T-cell (primary cell): ENCODE results near the gene HECW1. TPM values are rescaled to one million over a fixed set of nuclear protein-coding genes. Genes with fewer than 3 reads are reported as not detected.

Source experiments
- ATAC-seq, 4 experiments: fragments of 200-7000 bp in 3 of 4; fragments of 150-1000 bp in 1 of 4; cut with Tn5 transposase; replicated peaks in 1 of 4; 1 replicate in 3 of 4; 2 replicates in 1 of 4; pipeline ENCODE4 v1.10.0; 2021; ENCODE audit warnings: moderate library complexity in 3 of 4, mild to moderate bottlenecking in 2 of 4, moderate number of reproducible peaks in 1 of 4
- CTCF ChIA-PET, 2 donors: fragments of 300-600 bp; sonication (Branson Sonifier 250); formaldehyde crosslinking; loops; one replicate each; lab custom pipeline; 2022; ENCODE audit warnings: antibody characterized with exemption in 2 of 2; lab: Charles Lee
- POLR2A ChIA-PET, 2 donors: fragments of 300-600 bp; sonication (Branson Sonifier 250); formaldehyde crosslinking; loops; one replicate each; lab custom pipeline; 2022; ENCODE audit warnings: antibody characterized with exemption in 2 of 2; lab: Charles Lee
- DNase-seq, 35 experiments: peaks; one replicate each; pipeline versions ENCODE4 v3.0.0 to v3.0.0-alpha.2; 2013 to 2023
- H3K27ac ChIP-seq: one replicate; pipeline ENCODE4 v1.5.1; 2013; ENCODE audit warnings: low read length
- H3K27me3 ChIP-seq, 2 experiments: replicated peaks in 1 of 2; 1 replicate in 1 of 2; 2 replicates in 1 of 2; pipeline versions ENCODE4 v1.6.1 to v1.7.0; 2013; ENCODE audit warnings: low read length in 1 of 2, mixed read lengths in 1 of 2; ENCODE audit not compliant: control insufficient read depth in 2 of 2, insufficient read depth in 2 of 2; ENCODE audit errors: extremely low read depth in 1 of 2
- H3K36me3 ChIP-seq, 2 donors: 1 replicate in 1 of 2; 2 replicates in 1 of 2; pipeline versions ENCODE4 v1.6.1 to v1.7.0; 2013; ENCODE audit warnings: low read length in 1 of 2; ENCODE audit not compliant: control insufficient read depth in 2 of 2, insufficient read depth in 1 of 2; ENCODE audit errors: extremely low read depth in 1 of 2
- H3K4me1 ChIP-seq, 2 experiments: 1 replicate in 1 of 2; 2 replicates in 1 of 2; pipeline versions ENCODE4 v1.6.1 to v1.7.0; 2013; ENCODE audit warnings: low read length in 2 of 2, mixed read lengths in 1 of 2; ENCODE audit not compliant: insufficient read depth in 2 of 2, control insufficient read depth in 1 of 2; ENCODE audit errors: extremely low read depth in 1 of 2
- H3K4me3 ChIP-seq, 2 donors: 1 replicate in 1 of 2; 2 replicates in 1 of 2; pipeline versions ENCODE4 v1.5.1 to v1.7.0; 2013; ENCODE audit warnings: mild to moderate bottlenecking in 2 of 2, low read length in 1 of 2, moderate library complexity in 1 of 2; ENCODE audit not compliant: control insufficient read depth in 1 of 2; ENCODE audit errors: extremely low read depth in 1 of 2
- H3K9me3 ChIP-seq: 2 replicates; pipeline ENCODE4 v1.7.0; 2013
- H3K27ac Mint-ChIP-seq, 2 donors: one replicate each; pipeline ENCODE4 v1.8.0; 2020 to 2021; ENCODE audit warnings: mild to moderate bottlenecking in 2 of 2, mixed read lengths in 2 of 2
- H3K27me3 Mint-ChIP-seq, 2 donors: one replicate each; pipeline ENCODE4 v1.8.0; 2021 to 2022; ENCODE audit warnings: mixed read lengths in 2 of 2
- H3K36me3 Mint-ChIP-seq: one replicate; pipeline ENCODE4 v1.8.0; 2021; ENCODE audit warnings: mixed read lengths
- H3K4me1 Mint-ChIP-seq, 3 donors: one replicate each; pipeline ENCODE4 v1.8.0; 2020 to 2022; ENCODE audit warnings: mixed read lengths in 3 of 3, mild to moderate bottlenecking in 1 of 3
- H3K4me3 Mint-ChIP-seq, 3 donors: one replicate each; pipeline ENCODE4 v1.8.0; 2020 to 2022; ENCODE audit warnings: mild to moderate bottlenecking in 3 of 3, mixed read lengths in 3 of 3, moderate library complexity in 3 of 3
- H3K9me3 Mint-ChIP-seq, 3 donors: one replicate each; pipeline ENCODE4 v1.8.0; 2020 to 2022; ENCODE audit warnings: mixed read lengths in 3 of 3
- WGBS: methylation state at CpG from one replicate; pipeline ENCODE4 v1.1.5; 2013; ENCODE audit warnings: missing lambda C conversion rate; ENCODE audit not compliant: insufficient coverage; 5-methylcytosine and 5-hydroxymethylcytosine counted together
- total RNA-seq, 35 experiments: library from RNA in 6 of 35; stranded (reverse) in 6 of 35; fragments of 120-200 nt in 1 of 35; gene quantifications; one replicate each; pipeline versions ENCODE4 v1.2.1 to v1.2.4 and lab custom pipeline; 2013 to 2026

Gene HECW1
- total RNA-seq, 5 donors from 2014 or later (not counting 1 experiment from before 2014, with no cell fraction given) = not detected

DNA sequence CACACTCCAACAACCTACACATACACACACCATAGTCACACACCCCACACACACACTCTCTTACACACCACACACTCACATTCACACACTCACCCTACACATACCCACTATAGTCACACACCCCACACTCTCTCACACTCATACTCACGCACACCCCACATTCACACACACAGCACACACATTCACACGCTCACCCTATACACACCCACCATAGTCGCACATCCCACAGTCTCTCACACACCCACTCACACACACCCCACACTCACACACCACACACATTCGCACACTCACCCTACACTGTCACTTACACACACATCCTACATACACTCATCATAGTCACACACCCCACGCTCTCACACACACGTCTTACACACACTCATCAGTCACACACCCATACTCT is 85.6 kb downstream of the HECW1 start:
- CTCF ChIA-PET = no interaction called here
- Histone ChIP-seq H3K27ac (no peak overlapping the region), H3K27me3 (peaks cover 3 to 23% of the 10 kb centered on the region in 2 experiments), H3K4me1 (no peaks in the 10 kb centered on the region), H3K9me3 (no peaks in the 10 kb centered on the region), H3K36me3 (no peaks in the 10 kb centered on the region), H3K4me3 (no peak overlapping the region)
- Mint-ChIP-seq H3K4me3 (no peak overlapping the region), H3K36me3 (no peaks in the 10 kb centered on the region), H3K4me1 (no peaks in the 10 kb centered on the region), H3K9me3 (no peaks in the 10 kb centered on the region), H3K27ac (no peak overlapping the region), H3K27me3 (peaks cover 18 to 20% of the 10 kb centered on the region in 2 donors)
- DNase-seq (no peak), ATAC-seq (peak in 1 of 4 experiments; percentile 6)
- POLR2A ChIA-PET = no interaction called here
- 86% methylated on average over 6 of the region's 6 CpGs for WGBS

DNA sequence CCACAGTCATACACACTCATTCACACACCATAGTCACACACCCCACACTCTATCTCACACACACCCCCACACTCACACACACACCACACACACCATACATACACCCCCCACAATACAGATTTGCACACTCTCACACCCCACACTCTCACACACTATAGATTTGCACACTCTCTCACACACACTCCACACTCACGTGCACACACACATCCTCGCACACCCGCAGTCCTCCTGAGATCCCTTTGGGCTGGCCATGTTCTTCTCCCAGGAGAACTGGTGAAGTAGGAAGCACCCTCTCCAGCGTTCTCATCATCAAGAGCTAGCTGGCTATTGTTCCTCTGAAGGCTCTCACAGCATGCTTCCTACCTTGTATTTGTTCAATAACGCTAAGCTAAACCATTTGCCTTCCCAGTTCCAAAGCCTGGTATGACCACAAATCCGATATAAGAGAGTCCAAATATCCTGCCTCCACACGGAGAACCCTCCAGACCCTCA is 86.2 kb downstream of the HECW1 start:
- H3K27ac ChIP-seq = no peak overlapping the region
- H3K27ac Mint-ChIP-seq = no peak overlapping the region
- no peak overlapping the region for H3K4me3 Mint-ChIP-seq
- H3K9me3 ChIP-seq = no peaks in the 10 kb centered on the region
- no peaks in the 10 kb centered on the region for H3K4me1 ChIP-seq
- H3K9me3 Mint-ChIP-seq = no peaks in the 10 kb centered on the region
- H3K36me3 ChIP-seq = no peaks in the 10 kb centered on the region
- no peaks in the 10 kb centered on the region for H3K4me1 Mint-ChIP-seq
- H3K4me3 ChIP-seq = no peak overlapping the region
- CTCF ChIA-PET = interaction anchor here in 1 of 2 donors (0.5 kb wide), 1 partner anchor 21 kb away, joined by 3 read pairs; no protein-coding TSS in a partner anchor
- 73% methylated on average over 7 of the region's 7 CpGs for WGBS
- POLR2A ChIA-PET = no interaction called here
- peaks cover 18 to 20% of the 10 kb centered on the region in 2 donors for H3K27me3 Mint-ChIP-seq
- DNase-seq = no peak
- H3K36me3 Mint-ChIP-seq = no peaks in the 10 kb centered on the region
- no peak for ATAC-seq
- H3K27me3 ChIP-seq = peaks cover 3 to 20% of the 10 kb centered on the region in 2 experiments

DNA sequence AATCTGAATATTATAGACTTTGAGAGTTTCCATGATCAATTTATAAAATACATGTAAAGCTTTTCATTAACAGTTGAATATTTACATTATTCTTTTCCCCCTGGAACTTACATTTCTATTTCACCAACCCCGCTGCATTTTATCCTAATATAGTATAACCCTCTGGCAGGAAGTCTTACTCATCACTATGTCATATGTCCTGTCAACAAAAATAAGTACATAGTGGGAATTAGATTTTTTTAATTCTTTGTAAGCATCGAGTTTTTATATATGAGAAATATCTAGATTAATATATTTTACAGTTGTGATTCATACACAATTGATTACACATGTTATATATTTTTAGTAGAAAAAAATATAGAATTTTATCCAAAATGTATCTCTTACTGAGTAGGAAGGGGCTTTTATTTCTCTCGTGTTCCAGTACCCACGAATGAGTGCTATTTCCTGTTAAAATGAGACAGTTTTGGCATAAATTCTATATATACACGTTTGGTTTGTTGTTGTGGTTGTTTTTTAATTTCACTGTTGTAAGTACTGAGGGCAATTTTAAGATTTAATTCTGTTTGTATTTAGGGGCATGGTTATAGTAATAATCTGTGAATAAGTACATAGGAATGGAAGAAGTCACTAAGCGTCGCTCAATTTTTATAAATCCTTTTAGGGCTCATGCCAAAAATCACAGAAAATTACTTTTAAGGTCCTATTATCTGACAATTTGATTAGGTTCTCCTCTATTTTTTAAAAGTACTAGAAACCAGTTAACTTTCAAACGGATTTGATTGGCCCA is 87.1 kb downstream of the HECW1 start:
- H3K4me1 ChIP-seq = no peaks in the 10 kb centered on the region
- Mint-ChIP-seq H3K27ac (no peak overlapping the region), H3K36me3 (no peaks in the 10 kb centered on the region), H3K4me3 (no peak overlapping the region), H3K27me3 (peaks cover 18 to 20% of the 10 kb centered on the region in 2 donors), H3K9me3 (no peaks in the 10 kb centered on the region), H3K4me1 (no peaks in the 10 kb centered on the region)
- no peak overlapping the region for H3K27ac ChIP-seq
- H3K4me3 ChIP-seq = no peak overlapping the region
- ChIA-PET POLR2A (no interaction called here), CTCF (interaction anchor here in 1 of 2 donors (0.5 kb wide), 1 partner anchor 22 kb away, joined by 3 read pairs; no protein-coding TSS in a partner anchor)
- WGBS = no CpG with 5 or more reads among the region's 8 CpGs
- peaks cover 3 to 20% of the 10 kb centered on the region in 2 experiments for H3K27me3 ChIP-seq
- no peaks in the 10 kb centered on the region for H3K36me3 ChIP-seq
- no peak for DNase-seq
- H3K9me3 ChIP-seq = no peaks in the 10 kb centered on the region
- no peak for ATAC-seq

DNA sequence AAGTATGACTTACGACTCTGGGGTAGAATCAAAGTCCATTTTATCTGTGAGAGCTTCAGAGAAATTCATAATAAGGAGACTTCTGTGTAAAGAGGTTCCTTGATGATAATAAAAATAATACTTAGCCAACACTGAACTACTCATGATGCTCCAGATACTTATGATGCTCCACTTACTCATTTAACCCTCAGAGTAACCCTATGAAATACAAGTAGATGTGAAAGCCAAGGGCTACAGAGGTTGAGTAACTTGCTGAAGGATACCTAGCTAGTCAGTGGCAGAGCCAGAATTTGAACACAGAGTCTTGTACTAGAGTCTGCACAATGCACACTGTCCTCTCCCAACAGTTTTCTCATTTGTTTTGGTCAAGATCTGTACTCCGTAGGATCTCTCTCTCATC is 89.5 kb downstream of the HECW1 start:
- Histone ChIP-seq H3K9me3 (no peaks in the 10 kb centered on the region), H3K27ac (no peak overlapping the region), H3K4me1 (no peaks in the 10 kb centered on the region), H3K27me3 (peaks cover 3 to 22% of the 10 kb centered on the region in 2 experiments), H3K4me3 (no peak overlapping the region), H3K36me3 (no peaks in the 10 kb centered on the region)
- no CpG with 5 or more reads among the region's 2 CpGs for WGBS
- no peak for DNase-seq
- Mint-ChIP-seq H3K9me3 (no peaks in the 10 kb centered on the region), H3K4me1 (no peaks in the 10 kb centered on the region), H3K27ac (no peak overlapping the region), H3K4me3 (no peak overlapping the region), H3K27me3 (peaks cover 14 to 15% of the 10 kb centered on the region in 2 donors), H3K36me3 (no peaks in the 10 kb centered on the region)
- ATAC-seq = no peak
- ChIA-PET CTCF (no interaction called here), POLR2A (no interaction called here)

GRCh38 chr7:43204081-43204480 is 91.6 kb downstream of the HECW1 start:
- Mint-ChIP-seq H3K27me3 (peaks cover 17 to 18% of the 10 kb centered on the region in 2 donors), H3K36me3 (no peaks in the 10 kb centered on the region), H3K4me3 (no peak overlapping the region), H3K4me1 (no peaks in the 10 kb centered on the region), H3K9me3 (no peaks in the 10 kb centered on the region), H3K27ac (no peak overlapping the region)
- ATAC-seq (no peak), DNase-seq (no peak)
- no peaks in the 10 kb centered on the region for H3K36me3 ChIP-seq
- H3K4me1 ChIP-seq = no peaks in the 10 kb centered on the region
- ChIA-PET CTCF (no interaction called here), POLR2A (no interaction called here)
- no peak overlapping the region for H3K4me3 ChIP-seq
- peaks cover 0 to 10% of the 10 kb centered on the region in 2 experiments for H3K27me3 ChIP-seq
- 50% methylated on average over 1 of the region's 1 CpG for WGBS
- H3K27ac ChIP-seq = no peak overlapping the region
- H3K9me3 ChIP-seq = no peaks in the 10 kb centered on the region

DNA sequence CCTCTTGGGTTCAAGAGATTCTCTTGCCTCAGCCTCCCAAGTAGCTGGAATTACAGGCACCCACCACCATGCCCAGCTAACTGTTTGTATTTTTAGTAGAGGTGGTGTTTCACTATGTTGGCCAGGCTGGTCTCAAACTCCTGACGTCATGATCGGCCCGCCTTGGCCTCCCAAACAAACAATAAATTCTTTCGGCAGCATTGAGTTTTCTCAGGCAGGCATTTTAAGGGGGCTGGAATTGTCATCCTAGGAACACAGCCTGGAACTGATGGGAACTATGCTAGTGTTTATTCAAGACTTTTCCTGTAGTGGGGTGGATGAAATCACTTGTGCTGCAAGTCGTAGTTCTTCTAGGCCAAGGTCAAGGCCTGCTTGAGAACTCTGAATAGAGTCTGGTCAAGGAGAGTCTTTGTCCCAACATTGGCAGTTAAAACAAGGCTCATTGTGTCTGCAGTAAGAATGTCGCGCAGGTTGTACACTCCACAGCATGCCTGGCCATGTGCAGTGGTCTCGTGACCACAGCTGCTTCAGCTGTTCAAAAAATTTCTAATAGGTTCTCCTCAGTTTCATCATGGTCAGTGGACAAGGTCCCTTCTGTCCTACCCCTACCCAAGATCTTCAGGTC is 92.8 kb downstream of the HECW1 start:
- H3K4me3 Mint-ChIP-seq = no peak overlapping the region
- WGBS = 85% methylated on average over 3 of the region's 8 CpGs
- ChIA-PET POLR2A (no interaction called here), CTCF (no interaction called here)
- DNase-seq (no peak), ATAC-seq (no peak)
- H3K9me3 Mint-ChIP-seq = no peaks in the 10 kb centered on the region
- H3K36me3 Mint-ChIP-seq = no peaks in the 10 kb centered on the region
- no peaks in the 10 kb centered on the region for H3K4me1 Mint-ChIP-seq
- peaks cover 19 to 21% of the 10 kb centered on the region in 2 donors for H3K27me3 Mint-ChIP-seq
- H3K4me1 ChIP-seq = no peaks in the 10 kb centered on the region
- H3K4me3 ChIP-seq = no peak overlapping the region
- H3K27me3 ChIP-seq = peaks cover 0 to 10% of the 10 kb centered on the region in 2 experiments
- H3K27ac Mint-ChIP-seq = no peak overlapping the region
- H3K9me3 ChIP-seq = no peaks in the 10 kb centered on the region
- no peaks in the 10 kb centered on the region for H3K36me3 ChIP-seq
- H3K27ac ChIP-seq = no peak overlapping the region
